ENCODE measurements around the gene C3orf20. TPM values are rescaled to one million over a fixed set of nuclear protein-coding genes. Genes with fewer than 3 reads are reported as not detected.

The C3orf20 gene
- not detected in 2 replicates for total RNA-seq

GRCh38 chr3:14674841-14675240 is at the start of gene C3orf20:
TSS of gene C3orf20 (plus strand) at chr3:14675141. CDS start at chr3:14682714, 7,573 bp downstream.

GRCh38 chr3:14651440-14652251 is 23.3 kb upstream of the C3orf20 start, which contains the start of gene CCDC174:
TSS of gene CCDC174 (plus strand) at chr3:14651762. CDS start at chr3:14651837, 75 bp downstream.

GRCh38 chr3:14818804-14819500 is 144.0 kb downstream of the C3orf20 start, which contains the start of gene FGD5:
TSS of gene FGD5 (plus strand) at chr3:14818962. CDS start at chr3:14819072, 110 bp downstream.

Other genes with a start within 250 kb of the C3orf20 start
- gene GRIP2, start 134.8 kb upstream of the C3orf20 start, total RNA-seq = 0.06 TPM in 1 of 2 replicates, not detected in the other
- 9.0 and 9.5 TPM in 2 replicates for gene CCDC174, start 23.4 kb upstream of the C3orf20 start, total RNA-seq
- gene FGD5, start 143.8 kb downstream of the C3orf20 start, total RNA-seq = 2.1 and 5.6 TPM in 2 replicates

Data from cardiac ventricle fibroblast (primary cell).